GM19023 (cell line): Measurements from ENCODE around the gene DYNC2LI1.

ENCODE experiments used
- ATAC-seq: cut with Tn5 transposase; IDR thresholded peaks from one replicate; pipeline ENCODE4 v1.9.1; 2021; ENCODE audit warnings: mild to moderate bottlenecking, moderate library complexity; ENCODE audit not compliant: unreplicated experiment

The DYNC2LI1 gene

GRCh38 chr2:43812947-43813346 is 39.1 kb downstream of the DYNC2LI1 start:
- ATAC-seq = no peak

- no peak for ATAC-seq
These were observed 40.9 kb downstream of the DYNC2LI1 start for GRCh38 chr2:43814711-43815110.

- ATAC-seq = no peak
These were observed 44.9 kb downstream of the DYNC2LI1 start for GRCh38 chr2:43818761-43819160.

GRCh38 chr2:43819491-43820163 is 45.8 kb downstream of the DYNC2LI1 start:
- ATAC-seq = no peak

DNA sequence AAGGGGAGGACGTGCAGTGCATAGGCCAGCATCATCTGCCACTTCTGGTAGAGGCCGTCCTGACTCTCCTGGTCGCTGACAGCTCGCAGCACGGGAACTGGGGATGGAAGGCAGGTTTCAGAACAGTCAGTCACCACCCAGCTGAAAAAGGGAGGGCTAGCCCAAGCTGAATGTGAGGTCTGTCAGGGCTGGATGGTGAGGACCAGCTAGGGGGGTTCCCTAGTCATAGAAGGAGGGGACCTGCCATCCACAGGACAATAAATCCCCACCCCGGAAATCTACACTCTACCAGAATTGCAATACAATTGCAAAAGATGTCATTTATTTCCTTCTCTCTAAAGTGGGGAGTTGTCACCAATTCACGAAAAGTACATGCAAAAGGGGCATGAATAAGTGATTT is 49.0 kb downstream of the DYNC2LI1 start:
- no peak for ATAC-seq

DNA sequence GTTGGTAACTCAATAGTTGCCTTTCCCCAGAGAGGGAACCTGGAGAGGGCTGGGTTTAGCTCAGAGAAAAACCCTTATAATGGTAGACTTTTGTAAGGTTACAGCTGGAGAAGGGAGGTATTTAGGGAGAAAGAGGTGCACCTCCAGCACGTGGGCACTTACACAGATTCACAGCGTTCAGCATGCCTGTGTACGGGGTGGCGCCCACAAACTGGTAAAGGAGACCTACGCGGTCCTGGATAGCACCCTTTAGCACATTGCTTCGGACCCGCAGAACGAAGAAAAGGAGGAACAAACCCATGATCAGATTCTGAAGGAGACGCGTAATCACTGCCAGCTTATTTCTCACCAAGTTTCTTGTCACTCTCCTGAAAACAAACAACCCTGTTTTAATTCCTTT is 49.9 kb downstream of the DYNC2LI1 start:
- no peak for ATAC-seq

GRCh38 chr2:43824512-43824911 is 50.7 kb downstream of the DYNC2LI1 start:
- ATAC-seq = no peak

GRCh38 chr2:43824951-43825493 is 51.2 kb downstream of the DYNC2LI1 start:
- no peak for ATAC-seq

DNA sequence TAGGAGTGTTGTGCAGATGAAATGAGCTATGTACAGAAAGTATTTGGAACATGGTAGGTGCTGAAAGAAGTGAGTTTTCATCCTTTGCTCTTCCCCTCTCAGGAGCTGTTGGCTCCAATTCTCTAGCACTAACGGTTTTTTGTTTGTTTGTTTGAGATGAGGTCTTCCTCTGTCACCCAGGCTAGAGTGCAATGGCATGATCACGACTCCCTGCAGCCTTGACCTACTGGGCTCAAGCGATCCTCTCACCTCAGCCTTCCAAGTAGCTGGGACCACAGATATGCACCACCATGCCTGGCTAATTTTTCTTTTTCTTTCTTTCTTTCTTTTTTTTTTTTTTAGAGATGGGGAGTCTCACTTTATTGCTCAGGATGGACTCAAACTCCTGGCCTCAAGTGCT is 52.0 kb downstream of the DYNC2LI1 start:
- ATAC-seq = no peak

GRCh38 chr2:43826305-43827250 is 52.7 kb downstream of the DYNC2LI1 start:
- ATAC-seq = no peak

DNA sequence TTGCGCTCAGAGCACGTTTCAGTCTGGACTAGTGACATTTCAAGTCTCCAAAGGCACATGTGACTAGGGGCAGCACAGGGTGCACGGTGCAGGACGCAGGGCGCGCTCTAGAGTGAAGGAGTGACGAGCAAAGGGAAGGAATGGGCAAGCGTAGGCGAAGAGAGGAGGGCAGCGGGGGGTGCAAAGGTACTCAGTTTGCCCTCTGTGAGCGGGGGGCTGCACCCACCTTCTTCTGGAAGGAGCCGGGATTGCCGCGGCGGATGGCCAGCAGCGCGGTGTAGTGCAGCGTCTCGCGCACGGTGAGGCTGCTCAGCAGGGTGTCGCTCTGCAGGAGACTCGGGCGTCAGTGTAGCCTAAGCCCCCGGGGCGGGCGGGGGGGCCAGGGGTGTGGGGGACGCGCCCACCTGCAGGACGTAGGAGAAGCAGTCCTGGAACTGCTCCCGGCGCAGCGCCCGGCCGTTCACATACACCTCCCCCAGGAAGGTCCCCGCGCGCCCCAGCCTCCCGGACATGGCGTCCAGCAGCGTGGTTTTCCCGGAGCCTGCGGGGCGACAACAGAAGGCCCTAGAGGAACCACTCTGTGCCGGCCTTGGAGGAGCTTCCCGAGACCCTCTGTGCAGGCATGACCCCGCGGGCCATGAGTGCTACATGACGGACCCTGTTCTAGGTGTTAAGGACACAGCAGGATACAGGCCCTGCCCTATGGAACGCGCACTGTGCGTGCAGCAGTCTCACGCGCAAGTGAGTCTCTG is 57.9 kb downstream of the DYNC2LI1 start:
- no peak for ATAC-seq

GRCh38 chr2:43832457-43832856 is 58.6 kb downstream of the DYNC2LI1 start:
- ATAC-seq = no peak

- ATAC-seq = no peak
These were observed 63.2 kb downstream of the DYNC2LI1 start for GRCh38 chr2:43837033-43837432.

DNA sequence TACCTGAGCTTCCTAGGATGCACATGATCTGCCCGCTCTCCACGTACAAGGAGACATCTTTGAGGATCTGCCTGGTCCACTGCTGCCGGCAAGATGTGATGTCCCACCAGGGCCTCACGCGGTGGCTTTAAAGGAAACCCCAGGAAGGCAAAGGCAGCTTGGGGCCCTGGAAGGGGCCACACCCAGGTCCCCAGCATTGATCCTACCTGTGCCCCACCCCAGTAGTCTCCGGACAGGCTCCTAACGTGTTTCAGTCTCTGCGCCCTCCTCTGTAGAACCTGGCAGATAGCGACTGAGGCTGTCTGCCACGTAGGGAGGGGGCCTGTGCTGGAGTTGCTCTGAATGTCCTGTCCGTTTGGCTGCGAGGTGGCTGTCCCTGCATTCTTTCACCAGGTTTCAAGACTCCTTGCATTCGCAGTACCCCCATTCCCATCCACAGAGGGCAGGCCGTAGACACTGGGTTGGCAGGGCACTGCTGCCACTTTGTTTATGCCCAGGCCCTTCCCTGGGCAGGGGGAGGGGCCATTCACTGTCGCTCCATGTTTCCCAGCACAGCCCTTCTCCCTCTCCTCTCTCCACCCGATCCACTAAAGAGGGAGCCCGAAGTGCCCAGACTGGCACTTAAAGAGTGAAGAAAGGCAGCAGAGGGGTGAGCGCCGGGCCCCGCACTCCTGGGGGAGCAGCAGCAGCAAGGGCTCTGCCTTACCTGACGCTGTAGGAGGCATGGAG is 64.2 kb downstream of the DYNC2LI1 start:
- no peak for ATAC-seq

GRCh38 chr2:43838560-43839267 is 64.9 kb downstream of the DYNC2LI1 start, which contains the start of the genes ABCG5 and ABCG8:
Gene ABCG5 (minus strand): TSS chr2:43838839. CDS start chr2:43838679, 160 bp downstream.
Gene ABCG8 (plus strand): TSS chr2:43838971. CDS start chr2:43839054, 83 bp downstream.
- no peak for ATAC-seq

GRCh38 chr2:43839776-43840564 is 66.1 kb downstream of the DYNC2LI1 start:
- ATAC-seq = no peak

DNA sequence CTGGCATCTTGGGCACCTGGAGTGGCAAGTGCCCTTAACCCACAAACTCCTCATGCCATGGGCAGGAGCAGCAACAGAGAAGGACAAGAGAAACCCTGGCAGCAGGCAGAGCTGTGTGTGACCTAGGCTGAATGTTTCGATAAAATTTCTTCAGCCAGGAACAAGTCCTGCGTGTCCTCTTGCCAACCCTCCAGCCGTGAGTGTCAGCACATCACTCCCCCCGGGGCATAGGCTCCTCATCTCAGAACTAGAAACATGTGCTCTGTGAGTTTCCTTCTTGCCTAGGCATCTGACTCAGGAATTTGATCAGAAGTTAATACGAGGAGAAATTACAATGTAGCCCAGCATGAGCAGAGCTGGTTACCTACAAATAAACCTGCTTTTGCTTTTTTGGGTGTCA is 67.1 kb downstream of the DYNC2LI1 start:
- ATAC-seq = no peak

DNA sequence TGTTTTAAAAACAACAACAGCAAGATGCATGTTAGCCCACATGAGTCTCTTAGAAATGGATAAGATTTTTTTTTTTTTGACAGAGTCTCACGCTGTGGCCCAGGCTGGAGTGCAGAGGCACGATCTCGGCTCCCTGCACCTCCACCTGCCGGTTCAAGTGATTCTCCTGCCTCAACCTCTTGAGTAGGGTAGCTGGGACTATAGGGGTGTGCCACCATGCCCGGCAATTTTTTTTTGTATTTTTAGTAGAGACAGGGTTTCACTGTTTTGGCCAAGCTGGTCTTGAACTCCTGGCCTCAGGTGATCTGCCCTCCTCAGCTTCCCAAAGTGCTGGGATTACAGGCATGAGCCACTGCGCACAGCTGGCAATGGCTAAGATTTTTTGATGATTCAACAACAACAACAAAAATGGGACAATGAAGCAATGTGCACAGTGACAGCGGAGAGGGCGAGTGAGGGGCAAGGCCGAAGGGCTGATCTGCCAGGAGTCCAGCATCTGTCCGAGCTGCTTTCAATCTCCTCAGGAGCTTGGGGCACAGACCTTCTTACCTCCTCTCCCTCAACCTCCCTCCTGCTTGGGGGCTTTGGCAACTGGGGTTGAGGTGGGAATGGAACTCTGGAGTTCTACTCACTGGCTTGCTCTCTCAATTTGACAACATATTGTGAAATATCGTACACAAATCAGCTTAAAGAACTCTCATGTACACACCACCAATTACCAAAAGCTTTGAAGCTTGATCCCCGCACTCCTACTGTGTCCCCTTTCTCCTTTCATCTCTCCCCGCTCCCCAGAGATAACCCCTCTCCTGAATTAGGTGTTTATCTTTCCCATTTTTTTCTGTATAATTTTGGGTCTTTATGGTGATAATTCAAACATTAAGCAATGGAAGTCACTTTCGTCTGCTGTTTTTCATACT is 68.4 kb downstream of the DYNC2LI1 start:
- ATAC-seq = no peak
